ENCODE data around the gene BABAM2. TPM values are rescaled to one million over a fixed set of nuclear protein-coding genes. Genes with fewer than 3 reads are reported as not detected.

BABAM2 gene
- total RNA-seq, 1 donor from 2014 or later, result 41.0 TPM

DNA sequence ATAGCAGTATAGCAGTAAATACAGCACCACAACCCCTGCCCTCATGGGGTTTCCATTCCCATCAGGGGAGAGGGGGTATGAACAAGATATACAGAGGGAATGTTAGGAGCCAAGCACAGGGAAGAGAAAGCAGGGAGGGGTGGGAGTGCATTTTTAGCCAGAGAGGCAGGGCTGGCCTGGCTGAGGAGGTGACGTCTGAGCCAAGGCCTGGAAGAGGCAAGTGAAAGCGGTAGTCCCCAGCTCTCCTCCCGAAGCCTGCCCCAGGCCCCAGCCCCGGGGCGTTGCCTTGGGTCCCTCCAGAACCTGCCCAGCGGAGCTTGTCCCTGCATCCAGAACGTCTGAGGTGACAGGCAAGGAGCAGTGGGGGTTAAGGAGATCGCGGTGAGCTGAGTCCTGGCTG, 457.1 kb downstream of the BABAM2 start:
- TF ChIP-seq POLR2AphosphoS5 (IDR thresholded peaks at IDR 0.05; ENCODE audit: insufficient read depth in 1 of 2, low read depth in 1 of 2) (peak in 1 of 2 donors; percentile 6), CTCF (IDR thresholded peaks at IDR 0.05) (no peak)
- no peak for DNase-seq (ENCODE audit: extremely low spot score in 2 of 2)
- intact Hi-C loops (cut with DNase I), result loop anchor here (10.0 kb wide), 1 partner anchor 2003 kb away; the partner anchor contains the start of genes ADGRF3 and SELENOI
- H3K4me1 ChIP-seq, result peaks cover 68% of the 10 kb centered on the region
- no peaks in the 10 kb centered on the region for H3K9me3 ChIP-seq
- H3K36me3 ChIP-seq, result no peaks in the 10 kb centered on the region
- H3K27ac ChIP-seq, result peak overlapping the region; percentile 82
- H3K4me3 ChIP-seq, result no peak overlapping the region
- H3K27me3 ChIP-seq, result no peaks in the 10 kb centered on the region

DNA sequence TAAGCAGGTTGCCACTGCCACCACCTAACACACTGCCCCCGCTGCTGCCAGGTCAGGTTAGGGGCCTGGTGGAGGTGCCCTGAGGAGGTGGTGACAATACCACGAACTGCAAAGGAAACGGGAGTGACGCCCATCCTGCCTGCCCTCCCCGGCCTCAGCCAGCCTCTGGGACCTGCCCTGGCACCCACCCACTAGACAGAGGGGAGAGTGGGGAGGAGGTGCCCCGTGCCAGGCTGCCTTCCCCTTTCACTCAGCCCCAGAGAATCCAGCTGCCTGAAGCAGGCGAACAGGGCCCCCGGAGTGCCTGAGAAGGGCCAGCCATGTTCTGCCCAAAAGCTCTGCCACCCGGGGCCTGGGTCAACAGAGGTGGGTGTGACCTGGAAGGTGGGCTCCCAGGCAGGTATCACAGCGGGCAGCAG, 457.6 kb downstream of the BABAM2 start:
- no peak for DNase-seq (ENCODE audit: extremely low spot score in 2 of 2)
- Histone ChIP-seq H3K27me3 (no peaks in the 10 kb centered on the region), H3K4me3 (no peak overlapping the region), H3K27ac (peak overlapping the region; percentile 60), H3K36me3 (no peaks in the 10 kb centered on the region), H3K9me3 (no peaks in the 10 kb centered on the region), H3K4me1 (peaks cover 68% of the 10 kb centered on the region)
- intact Hi-C loops (cut with DNase I), result loop anchor here (10.0 kb wide), 1 partner anchor 2003 kb away; the partner anchor contains the start of genes ADGRF3 and SELENOI
- TF ChIP-seq POLR2A (IDR thresholded peaks at IDR 0.05) (no peak), POLR2AphosphoS5 (IDR thresholded peaks at IDR 0.05; ENCODE audit: insufficient read depth in 1 of 2, low read depth in 1 of 2) (no peak), CTCF (IDR thresholded peaks at IDR 0.05) (no peak)

- Histone ChIP-seq H3K9me3 (no peaks in the 10 kb centered on the region), H3K36me3 (no peaks in the 10 kb centered on the region), H3K27me3 (no peaks in the 10 kb centered on the region), H3K4me1 (peaks cover 60% of the 10 kb centered on the region), H3K27ac (peak overlapping the region; percentile 60), H3K4me3 (no peak overlapping the region)
- no peak for TF ChIP-seq CTCF (IDR thresholded peaks at IDR 0.05)
- TF ChIP-seq POLR2AphosphoS5 (IDR thresholded peaks at IDR 0.05; ENCODE audit: insufficient read depth in 1 of 2, low read depth in 1 of 2), result no peak
- TF ChIP-seq POLR2A (IDR thresholded peaks at IDR 0.05), result no peak
- no peak for DNase-seq (ENCODE audit: extremely low spot score in 2 of 2)
- intact Hi-C loops (cut with DNase I), result loop anchor here (10.0 kb wide), 1 partner anchor 2004 kb away; the partner anchor contains the start of genes ADGRF3 and SELENOI
Measured at GRCh38 chr2:28348921-28349320, 458.4 kb downstream of the BABAM2 start.

DNA sequence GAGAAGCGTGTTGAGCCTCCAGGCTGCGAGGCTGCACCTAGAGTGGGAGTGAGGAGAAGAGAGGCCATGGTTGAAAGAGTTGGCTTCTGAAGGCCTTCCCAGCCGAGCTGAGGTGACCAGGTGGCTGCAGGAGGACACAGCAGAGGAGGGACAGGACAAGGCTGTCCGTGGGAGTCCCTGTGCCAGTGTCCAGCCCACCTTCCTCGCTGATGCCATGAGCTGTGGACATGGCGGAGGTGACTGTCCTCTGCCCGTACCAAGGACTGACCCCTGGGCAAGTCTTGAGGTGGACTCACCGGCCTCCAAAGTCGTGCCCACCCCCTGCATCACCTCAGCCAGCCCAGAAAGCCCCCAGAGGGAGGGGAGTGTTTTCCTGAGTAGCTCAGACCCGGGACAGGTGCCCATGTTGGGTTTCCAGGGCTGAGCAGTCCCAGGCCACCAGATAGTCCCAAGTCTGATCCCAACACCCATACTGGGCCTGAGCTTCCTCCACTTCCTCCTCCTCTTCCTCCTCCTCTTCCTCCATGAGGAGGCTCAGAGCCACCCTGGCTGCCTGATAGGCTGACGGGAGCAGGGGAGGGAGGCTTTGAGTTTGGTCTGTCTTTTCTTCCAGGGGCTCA, 459.1 kb downstream of the BABAM2 start:
- DNase-seq (ENCODE audit: extremely low spot score in 2 of 2), result no peak
- no peaks in the 10 kb centered on the region for H3K9me3 ChIP-seq
- no peak overlapping the region for H3K27ac ChIP-seq
- TF ChIP-seq CTCF (IDR thresholded peaks at IDR 0.05), result no peak
- TF ChIP-seq POLR2A (IDR thresholded peaks at IDR 0.05), result no peak
- no peak for TF ChIP-seq POLR2AphosphoS5 (IDR thresholded peaks at IDR 0.05; ENCODE audit: insufficient read depth in 1 of 2, low read depth in 1 of 2)
- no peaks in the 10 kb centered on the region for H3K27me3 ChIP-seq
- no peak overlapping the region for H3K4me3 ChIP-seq
- H3K4me1 ChIP-seq, result peaks cover 53% of the 10 kb centered on the region
- intact Hi-C loops (cut with DNase I), result loop anchor here (10.0 kb wide), 1 partner anchor 2005 kb away; the partner anchor contains the start of genes ADGRF3 and SELENOI
- no peaks in the 10 kb centered on the region for H3K36me3 ChIP-seq

GRCh38 chr2:28350196-28350595, 459.7 kb downstream of the BABAM2 start:
- Histone ChIP-seq H3K36me3 (no peaks in the 10 kb centered on the region), H3K4me1 (peaks cover 51% of the 10 kb centered on the region), H3K27me3 (no peaks in the 10 kb centered on the region), H3K27ac (no peak overlapping the region), H3K9me3 (no peaks in the 10 kb centered on the region), H3K4me3 (no peak overlapping the region)
- intact Hi-C loops (cut with DNase I), result no loop called here
- DNase-seq (ENCODE audit: extremely low spot score in 2 of 2), result no peak
- TF ChIP-seq CTCF (IDR thresholded peaks at IDR 0.05) (no peak), POLR2AphosphoS5 (IDR thresholded peaks at IDR 0.05; ENCODE audit: insufficient read depth in 1 of 2, low read depth in 1 of 2) (no peak), POLR2A (IDR thresholded peaks at IDR 0.05) (no peak)

All from vagina (tissue), 2 donors.